K562 (cell line): ENCODE measurements around the gene OR6S1. TPM values are rescaled to one million over a fixed set of nuclear protein-coding genes. Genes with fewer than 3 reads are reported as not detected.

ENCODE experiments used
- BCLAF1 ChIP-seq, 2 experiments: fragments of 450-650 bp in 1 of 2; IDR thresholded peaks; 2 replicates each; pipeline ENCODE4 v1.6.1; 2011 to 2017; ENCODE audit warnings: low read depth in 2 of 2, antibody characterized with exemption in 1 of 2, borderline replicate concordance in 1 of 2, low read length in 1 of 2, mild to moderate bottlenecking in 1 of 2, mixed read lengths in 1 of 2; ENCODE audit not compliant: control insufficient read depth in 1 of 2
- CREB5 ChIP-seq: fragments of 250-450 bp; sonication (Bioruptor Pico); IDR thresholded peaks from 2 replicates; pipeline ENCODE4 v1.5.0; 2020; ENCODE audit warnings: mild to moderate bottlenecking
- CSDE1 ChIP-seq, 2 experiments: fragments of 450-650 bp; IDR thresholded peaks; 2 replicates each; pipeline ENCODE4 v1.6.1; 2016; ENCODE audit warnings: mild to moderate bottlenecking in 1 of 2
- RCOR1 ChIP-seq, 2 experiments: IDR thresholded peaks; 2 replicates each; pipeline ENCODE4 v1.6.1; 2012; ENCODE audit warnings: low read depth in 2 of 2, low read length in 2 of 2, borderline replicate concordance in 1 of 2, improper control_type of control experiment in 1 of 2
- TOE1 ChIP-seq, 2 experiments: fragments of 450-650 bp in 1 of 2; sonication (generic) in 1 of 2; formaldehyde crosslinking in 1 of 2; IDR thresholded peaks; 2 replicates each; pipeline versions ENCODE4 v1.7.1 to v1.8.0; 2016 to 2022; ENCODE audit warnings: borderline replicate concordance in 2 of 2, mild to moderate bottlenecking in 2 of 2, antibody characterized with exemption in 1 of 2, inconsistent platforms in 1 of 2, low read depth in 1 of 2, missing genetic modification reagents in 1 of 2, moderate library complexity in 1 of 2
- ZNF124 ChIP-seq: sonication (generic); formaldehyde crosslinking; IDR thresholded peaks from 2 replicates; pipeline ENCODE4 v1.8.1; 2022; ENCODE audit warnings: missing genetic modification reagents
- ZNF24 ChIP-seq: fragments of 450-650 bp; IDR thresholded peaks from 2 replicates; pipeline ENCODE4 v1.6.1; 2016
- polyA plus RNA-seq, 8 experiments: library from polyadenylated mRNA; depleted of rRNA in 4 of 8; stranded (reverse) in 5 of 8; unstranded in 3 of 8; fragments of >200 nt; fragmentation: Nextera tagmentation in 2 of 8; fragmentation: Illumina TruSeq in 1 of 8; extraction: Ambion mirVana in 2 of 8; extraction: Trizol in 1 of 8; gene quantifications; 2 replicates each; pipeline versions ENCODE4 v1.2.1 to v1.2.3, GENCODE V29; 2011 to 2014; ENCODE audit warnings: inconsistent platforms in 1 of 8, missing spikeins in 1 of 8
- total RNA-seq, 7 experiments: library from RNA; depleted of rRNA in 6 of 7; stranded (reverse); fragments of >200 nt in 6 of 7; fragmentation: Illumina TruSeq in 2 of 7; extraction: Trizol in 2 of 7; gene quantifications; 2 replicates each; pipeline versions ENCODE4 v1.2.1 to v1.2.3, GENCODE V29; 2011 to 2021; ENCODE audit warnings: low replicate concordance in 1 of 7
- TF ChIP-seq, protein P1 (sequence below): sonication (generic); formaldehyde crosslinking; IDR thresholded peaks from 2 replicates; pipeline ENCODE4 v1.9.0; 2022; ENCODE audit warnings: mild to moderate bottlenecking, missing genetic modification reagents
- TF ChIP-seq, protein P2 (sequence below): sonication (generic); IDR thresholded peaks from 2 replicates; pipeline ENCODE4 v1.6.1; 2016

OR6S1 gene
- total and polyA plus RNA-seq, 9 of the 15 experiments (the other 6 are each of a cell fraction or from before 2014, with no cell fraction given) = not detected

DNA sequence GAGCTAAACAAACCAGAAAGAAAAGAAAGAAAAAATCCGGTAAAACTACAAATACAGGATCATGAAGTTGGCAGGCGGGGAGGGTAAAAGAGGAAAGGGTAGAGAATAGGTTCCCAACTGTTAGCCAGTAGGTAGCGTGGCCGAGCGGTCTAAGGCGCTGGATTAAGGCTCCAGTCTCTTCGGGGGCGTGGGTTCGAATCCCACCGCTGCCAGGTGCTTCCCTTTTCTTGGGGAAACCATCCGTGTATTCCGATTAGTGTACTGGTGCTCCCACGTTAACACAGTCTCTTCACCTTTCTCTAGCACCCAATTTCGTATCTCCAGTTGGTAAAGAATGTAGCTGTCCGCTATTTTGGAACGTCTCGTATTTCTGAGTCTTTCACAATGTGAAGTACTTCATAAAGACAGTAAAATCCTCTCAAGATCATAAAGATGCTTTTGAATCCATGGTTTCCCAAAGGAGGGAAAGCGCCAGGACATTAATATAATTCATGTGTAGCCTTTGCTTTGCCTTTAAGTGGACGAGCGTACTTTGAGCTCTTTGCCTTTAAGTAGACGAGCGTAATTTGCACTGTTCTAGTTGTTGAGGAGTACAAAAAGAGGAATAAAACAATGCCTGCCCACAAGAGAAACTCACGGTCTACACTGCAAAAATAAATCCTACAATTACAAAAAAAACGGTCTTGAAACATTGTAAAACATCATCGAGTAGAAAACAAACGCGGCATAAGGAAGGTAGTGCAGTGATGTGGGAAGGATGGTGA, 31.3 kb downstream of the OR6S1 start (continued):
- peak in 1 of 2 experiments; percentile 64; a peak in 1 of 4 replicates for TF ChIP-seq CSDE1 (IDR thresholded peaks at IDR 0.05)
- no peak for TF ChIP-seq RCOR1 (IDR thresholded peaks at IDR 0.05; ENCODE audit: borderline replicate concordance in 1 of 2, low read depth in 2 of 2, low read length in 2 of 2)
- TF ChIP-seq BCLAF1 (IDR thresholded peaks at IDR 0.05; ENCODE audit: borderline replicate concordance in 1 of 2, control insufficient read depth in 1 of 2, low read depth in 2 of 2, low read length in 1 of 2) = 0 out of 4 replicates have a peak, but pooled peaks of 1 of the 2 experiments have one; percentile 42
- 0 out of 2 replicates have a peak, but pooled peaks have one; percentile 13 for TF ChIP-seq TOE1 (IDR thresholded peaks at IDR 0.05; ENCODE audit: borderline replicate concordance)
- TF ChIP-seq TOE1 (CRISPR knock-in tag; IDR thresholded peaks at IDR 0.05; ENCODE audit: borderline replicate concordance, low read depth) = no peak
- TF ChIP-seq, protein P1, sequence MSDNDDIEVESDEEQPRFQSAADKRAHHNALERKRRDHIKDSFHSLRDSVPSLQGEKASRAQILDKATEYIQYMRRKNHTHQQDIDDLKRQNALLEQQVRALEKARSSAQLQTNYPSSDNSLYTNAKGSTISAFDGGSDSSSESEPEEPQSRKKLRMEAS = no peak
- TF ChIP-seq ZNF124 = no peak
- TF ChIP-seq, protein P2, sequence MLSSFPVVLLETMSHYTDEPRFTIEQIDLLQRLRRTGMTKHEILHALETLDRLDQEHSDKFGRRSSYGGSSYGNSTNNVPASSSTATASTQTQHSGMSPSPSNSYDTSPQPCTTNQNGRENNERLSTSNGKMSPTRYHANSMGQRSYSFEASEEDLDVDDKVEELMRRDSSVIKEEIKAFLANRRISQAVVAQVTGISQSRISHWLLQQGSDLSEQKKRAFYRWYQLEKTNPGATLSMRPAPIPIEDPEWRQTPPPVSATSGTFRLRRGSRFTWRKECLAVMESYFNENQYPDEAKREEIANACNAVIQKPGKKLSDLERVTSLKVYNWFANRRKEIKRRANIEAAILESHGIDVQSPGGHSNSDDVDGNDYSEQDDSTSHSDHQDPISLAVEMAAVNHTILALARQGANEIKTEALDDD = peak; percentile 96
- TF ChIP-seq ZNF24 = 0 out of 2 replicates have a peak, but pooled peaks have one; percentile 40
- no peak for TF ChIP-seq CREB5 (CRISPR knock-in tag)
